ENCODE measurements around the gene CMSS1.

The CMSS1 gene

GRCh38 chr3:100041328-100041749 is 223.7 kb downstream of the CMSS1 start (continued):
- TF ChIP-seq ZBTB49 (tag by site-specific recombination; IDR thresholded peaks at IDR 0.05; ENCODE audit: low read depth) (no peak), ZNF510 (tag by site-specific recombination; IDR thresholded peaks at IDR 0.05; ENCODE audit: insufficient replicate concordance) (no peak), ZBTB21 (tag by site-specific recombination; IDR thresholded peaks at IDR 0.05) (0 out of 2 replicates have a peak, but pooled peaks have one; percentile 20), ZNF398 (tag by site-specific recombination; IDR thresholded peaks at IDR 0.05) (no peak), ZNF280C (tag by site-specific recombination; IDR thresholded peaks at IDR 0.05) (no peak), IKZF3 (tag by site-specific recombination; IDR thresholded peaks at IDR 0.05) (0 out of 2 replicates have a peak, but pooled peaks have one; percentile 5), ZNF658 (tag by site-specific recombination; IDR thresholded peaks at IDR 0.05) (no peak), ZNF366 (tag by site-specific recombination; conservative IDR thresholded peaks at IDR 0.05) (peak; percentile 78), FEZF1 (tag by site-specific recombination; IDR thresholded peaks at IDR 0.05) (peak; percentile 53; the same call in 1 of the 2 replicates), ZNF354C (tag by site-specific recombination; IDR thresholded peaks at IDR 0.05; ENCODE audit: borderline replicate concordance, low read depth) (no peak), ZNF654 (tag by site-specific recombination; IDR thresholded peaks at IDR 0.05; ENCODE audit: low read depth) (no peak), ZNF302 (tag by site-specific recombination; IDR thresholded peaks at IDR 0.05; ENCODE audit: low read depth) (no peak), PATZ1 (tag by site-specific recombination; IDR thresholded peaks at IDR 0.05) (no peak), TSHZ1 (tag by site-specific recombination; IDR thresholded peaks at IDR 0.05; ENCODE audit: borderline replicate concordance) (peak; percentile 26; the same call in 1 of the 2 replicates), ZNF530 (tag by site-specific recombination; IDR thresholded peaks at IDR 0.05; ENCODE audit: low read depth) (no peak), ZNF140 (tag by site-specific recombination; IDR thresholded peaks at IDR 0.05) (no peak), ZNF768 (tag by site-specific recombination; IDR thresholded peaks at IDR 0.05) (no peak), SP7 (tag by site-specific recombination; IDR thresholded peaks at IDR 0.05) (no peak), ZSCAN18 (tag by site-specific recombination; IDR thresholded peaks at IDR 0.05) (no peak)
